ENCODE data around the gene EP400.

Gene EP400

GRCh38 chr12:131919366-131920156 is 30.2 kb upstream of the EP400 start:
- H3K4me1 Mint-ChIP-seq, result no peaks in the 10 kb centered on the region

GRCh38 chr12:131920157-131920508 is 29.6 kb upstream of the EP400 start:
- DNase-seq (ENCODE audit: low spot score in 2 of 2) (no peak), ATAC-seq (no peak)
- Mint-ChIP-seq H3K27ac (no peak overlapping the region), H3K4me1 (no peaks in the 10 kb centered on the region), H3K9me3 (no peaks in the 10 kb centered on the region), H3K36me3 (peaks cover 7% of the 10 kb centered on the region), H3K4me3 (no peak overlapping the region)

More at GRCh38 chr12:131919366-131920156, 30.2 kb upstream of the EP400 start:
- H3K9me3 Mint-ChIP-seq, result no peaks in the 10 kb centered on the region
- peaks cover 7% of the 10 kb centered on the region for H3K36me3 Mint-ChIP-seq
- H3K27ac Mint-ChIP-seq, result no peak overlapping the region
- DNase-seq (ENCODE audit: low spot score in 2 of 2), result no peak
- no peak overlapping the region for H3K4me3 Mint-ChIP-seq
- no peak for ATAC-seq

DNA sequence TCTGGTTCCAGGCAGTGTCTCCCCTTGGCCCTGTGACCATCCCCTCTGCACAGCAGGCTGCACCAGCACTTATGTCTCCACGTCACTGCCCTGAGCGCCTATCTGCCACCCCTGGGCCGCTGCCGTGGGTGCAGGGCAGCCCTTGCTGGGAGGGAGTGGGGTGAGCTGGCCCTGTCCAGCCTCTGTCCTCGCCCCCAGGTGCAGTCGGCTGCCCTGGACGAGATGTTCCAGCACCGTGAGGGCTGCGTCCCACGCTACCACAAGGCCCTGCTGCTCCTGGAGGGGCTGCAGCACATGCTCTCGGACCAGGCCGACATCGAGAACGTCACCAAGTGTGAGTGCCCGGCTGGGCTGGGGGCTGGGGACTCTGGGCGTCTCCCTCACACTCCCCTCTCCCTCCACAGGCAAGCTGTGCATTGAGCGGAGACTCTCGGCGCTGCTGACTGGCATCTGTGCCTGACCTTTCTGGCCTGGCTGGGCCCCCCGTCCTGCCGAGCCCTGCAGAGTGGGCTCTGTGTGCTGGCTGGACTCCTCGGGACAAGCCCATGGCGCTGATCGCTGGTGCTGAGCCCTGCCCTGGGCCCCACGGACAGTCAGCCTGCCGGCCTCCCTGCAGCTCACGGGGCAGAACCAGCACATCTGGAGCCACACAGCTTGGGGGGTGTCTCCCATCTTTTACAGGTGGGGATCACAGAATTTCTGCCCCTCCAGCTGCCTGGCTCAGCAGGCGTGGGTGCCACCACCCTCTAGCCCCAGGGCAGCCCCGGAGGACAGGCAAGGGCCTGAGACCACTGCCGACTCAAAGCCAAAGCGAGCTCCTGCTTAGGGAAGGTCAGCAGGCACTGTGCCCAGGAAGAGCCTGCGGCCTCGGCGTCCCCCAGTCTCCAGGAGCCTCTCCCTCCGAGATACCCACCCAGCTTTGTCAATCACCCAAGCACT is 28.6 kb upstream of the EP400 start:
- no peaks in the 10 kb centered on the region for H3K4me1 Mint-ChIP-seq
- H3K4me3 Mint-ChIP-seq, result no peak overlapping the region
- no peak for ATAC-seq
- no peak overlapping the region for H3K27ac Mint-ChIP-seq
- H3K36me3 Mint-ChIP-seq, result peaks cover 7% of the 10 kb centered on the region
- H3K9me3 Mint-ChIP-seq, result no peaks in the 10 kb centered on the region
- DNase-seq (ENCODE audit: low spot score in 2 of 2), result no peak

DNA sequence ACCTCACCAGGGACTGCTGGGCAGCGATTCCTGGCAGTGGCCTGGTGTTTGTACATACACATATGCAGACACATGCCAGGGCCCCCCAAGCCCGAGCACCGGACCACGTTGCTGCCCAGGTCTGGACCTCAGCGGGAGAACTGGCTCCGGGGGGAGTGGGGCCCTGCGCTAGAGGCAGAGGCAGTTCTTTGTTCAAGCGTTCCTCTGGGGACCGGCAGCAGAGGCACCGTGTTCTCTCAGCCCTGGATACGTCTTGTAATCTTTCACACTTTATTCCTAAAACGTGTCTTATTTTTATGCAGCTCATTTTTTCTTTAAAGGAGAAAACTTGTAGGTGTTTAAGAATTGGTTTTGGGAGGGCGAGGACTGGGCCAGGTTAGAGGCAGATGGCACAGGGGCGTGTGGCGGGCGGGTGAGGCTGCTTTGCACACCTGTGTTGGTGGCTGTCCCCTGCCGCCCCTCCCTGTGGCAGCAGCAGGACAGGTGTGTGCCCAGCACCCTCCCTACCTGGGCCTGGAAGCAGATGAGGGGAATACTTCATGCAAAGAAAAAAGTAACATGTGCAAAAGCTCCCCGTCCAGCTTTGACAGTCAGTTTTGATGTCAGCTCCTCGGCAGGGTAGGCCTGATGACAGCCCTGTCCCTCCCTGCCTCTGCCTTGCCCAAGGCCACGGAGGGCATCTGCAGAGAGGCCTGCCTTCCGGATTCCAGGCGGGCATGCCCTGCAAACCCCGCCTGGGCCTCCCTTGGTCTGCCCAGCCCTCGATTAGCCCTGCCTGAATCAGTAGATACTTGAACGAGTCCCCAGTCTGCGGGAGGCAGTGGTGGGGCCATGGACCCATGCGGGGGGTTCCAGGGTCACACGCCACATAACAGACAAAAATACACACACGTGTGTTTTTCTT is 27.6 kb upstream of the EP400 start:
- H3K4me1 Mint-ChIP-seq, result no peaks in the 10 kb centered on the region
- no peak for DNase-seq (ENCODE audit: low spot score in 2 of 2)
- no peak for ATAC-seq
- H3K4me3 Mint-ChIP-seq, result no peak overlapping the region
- no peak overlapping the region for H3K27ac Mint-ChIP-seq
- H3K9me3 Mint-ChIP-seq, result no peaks in the 10 kb centered on the region
- H3K36me3 Mint-ChIP-seq, result peaks cover 7% of the 10 kb centered on the region

DNA sequence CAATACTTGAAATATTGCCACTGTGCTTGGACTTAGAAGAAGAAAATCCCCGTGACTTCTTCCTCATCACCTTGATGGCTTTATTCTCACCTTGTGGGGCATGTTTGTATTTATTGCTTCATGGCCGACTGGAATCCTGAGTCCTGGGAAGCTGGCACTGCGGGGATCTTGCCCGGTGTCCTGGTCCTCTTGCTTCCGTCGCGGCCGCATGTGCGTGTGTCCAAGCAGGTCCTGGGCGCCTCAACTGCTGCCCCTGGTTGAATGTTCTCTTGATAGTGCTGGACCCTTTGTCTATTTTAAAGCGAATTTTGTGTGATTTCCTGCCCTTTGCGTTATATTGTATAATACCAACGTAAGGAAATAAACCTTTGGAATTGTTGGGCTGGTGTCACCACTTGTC is 27.0 kb upstream of the EP400 start:
- peaks cover 7% of the 10 kb centered on the region for H3K36me3 Mint-ChIP-seq
- no peak for ATAC-seq
- H3K27ac Mint-ChIP-seq, result no peak overlapping the region
- DNase-seq (ENCODE audit: low spot score in 2 of 2), result no peak
- H3K9me3 Mint-ChIP-seq, result no peaks in the 10 kb centered on the region
- H3K4me3 Mint-ChIP-seq, result no peak overlapping the region
- H3K4me1 Mint-ChIP-seq, result peaks cover 2% of the 10 kb centered on the region

- DNase-seq (ENCODE audit: low spot score in 2 of 2) (no peak), ATAC-seq (no peak)
- peaks cover 7% of the 10 kb centered on the region for H3K36me3 Mint-ChIP-seq
- no peak overlapping the region for H3K27ac Mint-ChIP-seq
- no peaks in the 10 kb centered on the region for H3K9me3 Mint-ChIP-seq
- peaks cover 7% of the 10 kb centered on the region for H3K4me1 Mint-ChIP-seq
- no peak overlapping the region for H3K4me3 Mint-ChIP-seq
Observed at GRCh38 chr12:131923260-131923659, 26.5 kb upstream of the EP400 start.

DNA sequence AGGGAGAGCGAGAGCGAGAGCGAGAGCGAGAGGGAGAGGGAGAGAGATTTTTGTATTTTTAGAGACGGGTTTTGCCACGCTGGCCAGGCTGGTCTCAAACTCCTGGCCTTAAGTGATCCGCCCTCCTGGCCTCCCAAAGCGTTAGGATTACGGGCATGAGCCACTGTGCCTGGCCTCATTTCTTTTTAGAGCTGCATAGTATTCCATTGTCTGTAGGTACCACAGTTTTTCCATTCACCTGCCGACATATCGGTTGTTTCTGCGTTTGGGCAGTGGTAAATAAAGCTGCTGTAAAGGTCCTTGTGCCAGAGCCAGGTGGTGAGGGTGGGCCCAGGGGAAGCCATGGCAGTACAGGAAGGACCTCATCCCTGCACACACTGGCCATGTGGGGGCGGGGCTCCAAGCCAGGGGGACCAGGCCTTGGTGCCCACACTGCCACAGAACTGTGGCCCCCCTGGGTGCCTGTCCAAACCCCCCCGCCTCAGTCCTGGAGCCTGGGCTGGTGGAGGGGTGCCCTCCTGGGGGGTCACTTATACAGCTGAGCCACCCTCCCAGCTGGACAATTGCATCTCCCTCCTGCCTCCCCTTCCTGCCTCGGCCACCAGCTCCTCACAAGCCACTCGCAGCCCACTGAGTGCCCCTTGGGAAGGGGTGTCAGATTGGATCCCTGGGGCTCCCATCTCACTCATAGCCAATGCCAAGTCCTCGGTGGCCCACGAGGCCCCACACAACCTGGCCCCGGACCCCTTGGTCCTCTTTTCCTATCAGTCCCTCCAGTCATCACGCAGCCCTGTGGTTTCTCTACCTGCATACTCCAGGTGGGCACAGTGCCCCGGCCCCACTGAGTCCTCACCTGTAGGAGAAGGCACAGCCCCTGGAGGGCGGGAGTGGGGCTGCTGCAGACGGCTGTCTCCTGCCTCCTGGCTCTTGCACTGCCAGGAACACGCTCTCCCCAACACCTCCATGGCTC is 22.3 kb upstream of the EP400 start:
- peak overlapping the region; percentile 95 for H3K27ac Mint-ChIP-seq
- peak overlapping the region; percentile 95 for H3K4me3 Mint-ChIP-seq
- H3K4me1 Mint-ChIP-seq, result peaks cover 23% of the 10 kb centered on the region
- DNase-seq (ENCODE audit: low spot score in 2 of 2) (no peak), ATAC-seq (no peak)
- no peaks in the 10 kb centered on the region for H3K9me3 Mint-ChIP-seq
- H3K36me3 Mint-ChIP-seq, result peaks cover 33% of the 10 kb centered on the region

DNA sequence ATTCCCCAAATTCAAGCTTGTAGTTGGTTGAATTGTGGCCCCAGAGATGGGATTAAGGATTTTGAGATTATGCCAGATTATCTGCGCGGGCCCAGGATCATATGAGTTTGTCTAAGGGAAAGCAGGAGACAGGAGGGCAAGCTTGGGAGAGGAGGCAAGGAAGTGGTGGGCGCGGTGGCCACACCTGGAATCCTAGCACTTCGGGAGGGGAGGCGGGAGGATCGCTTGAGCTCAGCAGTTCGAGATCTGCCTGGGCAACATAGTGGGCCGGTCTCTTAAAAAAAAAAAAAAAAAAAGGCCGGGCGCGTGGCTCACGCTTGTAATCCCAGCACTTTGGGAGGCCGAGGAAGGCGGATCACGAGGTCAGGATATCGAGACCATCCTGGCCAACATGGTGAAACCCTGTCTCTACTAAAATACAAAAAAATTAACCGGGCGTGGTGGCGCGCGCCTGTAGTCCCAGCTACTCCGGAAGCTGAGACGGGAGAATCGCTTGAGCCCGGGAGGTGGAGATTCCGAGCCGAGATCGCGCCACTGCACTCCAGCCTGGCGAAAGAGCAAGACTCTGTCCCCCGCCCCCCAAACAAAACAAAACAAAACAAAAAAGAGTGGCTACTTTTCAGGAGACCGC is 21.5 kb upstream of the EP400 start:
- Mint-ChIP-seq H3K36me3 (peaks cover 41% of the 10 kb centered on the region), H3K9me3 (no peaks in the 10 kb centered on the region), H3K4me3 (peak overlapping the region; percentile 95), H3K4me1 (peaks cover 27% of the 10 kb centered on the region), H3K27ac (peak overlapping the region; percentile 95)
- ATAC-seq (peak; percentile 9), DNase-seq (ENCODE audit: low spot score in 2 of 2) (no peak)

GRCh38 chr12:131928711-131929580 is 20.8 kb upstream of the EP400 start, which contains the start of gene PUS1:
TSS of gene PUS1 (plus strand) at chr12:131929276. CDS start at chr12:131929723, 447 bp downstream.
- peak within 1 kb of the TSS; percentile 95 for H3K27ac Mint-ChIP-seq
- peak within 1 kb of the TSS; percentile 95 for H3K4me3 Mint-ChIP-seq
- peaks cover 49% of the 10 kb centered on the region for H3K36me3 Mint-ChIP-seq
- no peaks in the 10 kb centered on the region for H3K9me3 Mint-ChIP-seq
- ATAC-seq, result peak; percentile 87
- peaks cover 34% of the 10 kb centered on the region for H3K4me1 Mint-ChIP-seq
- DNase-seq (ENCODE audit: low spot score in 2 of 2), result peak; percentile 83 to 94

- Mint-ChIP-seq H3K4me1 (peaks cover 36% of the 10 kb centered on the region), H3K9me3 (no peaks in the 10 kb centered on the region), H3K4me3 (peak overlapping the region; percentile 95), H3K36me3 (peaks cover 57% of the 10 kb centered on the region), H3K27ac (peak overlapping the region; percentile 95)
- DNase-seq (ENCODE audit: low spot score in 2 of 2) (peak in 1 of 2 donors; percentile 69), ATAC-seq (peak; percentile 17)
Observed at GRCh38 chr12:131929581-131930456, 19.9 kb upstream of the EP400 start.

DNA sequence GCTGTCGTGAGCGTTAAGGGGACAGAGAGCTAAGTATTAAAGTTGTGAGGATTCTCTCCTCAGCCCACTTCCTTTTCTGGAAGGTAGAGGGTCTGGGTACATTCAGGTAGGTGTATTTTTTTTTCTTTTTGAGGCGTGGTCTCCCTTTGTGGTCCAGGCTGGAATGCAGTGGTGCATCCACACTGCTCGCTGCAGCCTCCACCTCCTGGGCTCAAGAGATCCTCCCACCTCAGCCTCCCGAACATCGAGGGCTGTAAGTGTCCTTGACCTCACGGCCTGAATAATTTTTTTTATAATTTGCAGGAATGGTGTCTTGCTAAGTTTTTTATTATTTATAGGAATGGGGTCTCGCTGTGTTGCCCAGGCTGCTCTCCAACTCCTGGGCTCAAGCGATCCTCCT is 19.2 kb upstream of the EP400 start:
- H3K9me3 Mint-ChIP-seq, result no peaks in the 10 kb centered on the region
- peak overlapping the region; percentile 95 for H3K4me3 Mint-ChIP-seq
- ATAC-seq (no peak), DNase-seq (ENCODE audit: low spot score in 2 of 2) (no peak)
- H3K27ac Mint-ChIP-seq, result peak overlapping the region; percentile 84
- H3K36me3 Mint-ChIP-seq, result peaks cover 64% of the 10 kb centered on the region
- H3K4me1 Mint-ChIP-seq, result peaks cover 36% of the 10 kb centered on the region

DNA sequence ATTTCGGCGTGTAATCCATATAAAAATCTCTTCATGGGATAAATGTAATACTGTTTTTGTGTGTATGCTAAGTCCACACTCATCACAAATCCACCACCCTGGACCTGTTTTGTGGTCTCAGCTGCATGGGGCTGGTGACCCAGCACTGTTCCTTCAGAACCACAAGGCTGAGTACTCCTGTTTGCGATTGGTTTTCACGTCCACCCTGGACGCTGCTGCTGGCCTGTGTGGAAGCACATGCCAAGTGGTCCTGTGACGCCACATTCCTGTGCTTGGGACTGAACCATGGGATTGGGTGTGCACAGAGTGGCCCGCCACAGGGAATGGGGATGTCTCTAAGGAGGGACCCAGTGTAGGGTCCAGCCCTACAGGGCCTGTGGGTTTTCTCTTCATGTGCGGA is 16.4 kb upstream of the EP400 start:
- Mint-ChIP-seq H3K4me1 (peaks cover 29% of the 10 kb centered on the region), H3K27ac (peak overlapping the region; percentile 5), H3K36me3 (peaks cover 93% of the 10 kb centered on the region), H3K9me3 (no peaks in the 10 kb centered on the region), H3K4me3 (no peak overlapping the region)
- DNase-seq (ENCODE audit: low spot score in 2 of 2) (no peak), ATAC-seq (no peak)

Measured in stimulated activated effector memory CD8-positive, alpha-beta T cell treated with anti-CD3 and anti-CD28 coated beads, Interleukin-12 subunit alpha, Interleukin-12 subunit beta, amount 100 ng/mL, for 72 hours (primary cell).